Body of pancreas (tissue), 4 donors: Measurements from ENCODE around the gene PCNA.

Experiments
- CTCF ChIP-seq, 7 experiments: fragments of 450-650 bp in 4 of 7; fragments of 200-600 bp in 3 of 7; sonication (generic) in 3 of 7; IDR thresholded peaks; one replicate each; pipeline ENCODE4 v1.5.1; 2016 to 2019; ENCODE audit warnings: antibody characterized with exemption in 7 of 7
- POLR2A ChIP-seq, 3 donors: fragments of 450-650 bp; IDR thresholded peaks; one replicate each; pipeline ENCODE4 v1.6.1; 2016; ENCODE audit warnings: antibody characterized with exemption in 3 of 3, mild to moderate bottlenecking in 2 of 3

- no peak for TF ChIP-seq CTCF (IDR thresholded peaks at IDR 0.05)
- TF ChIP-seq POLR2A (IDR thresholded peaks at IDR 0.05), result no peak
These were observed 15.7 kb upstream of the PCNA start for GRCh38 chr20:5135363-5136012.
